ENCODE measurements around the gene PRKAG3. TPM values are rescaled to one million over a fixed set of nuclear protein-coding genes. Genes with fewer than 3 reads are reported as not detected.

Gene PRKAG3
- total RNA-seq, 4 donors from 2014 or later = 0.32 TPM; not detected in 3

GRCh38 chr2:218814540-218815243 is 16.9 kb downstream of the PRKAG3 start:
- intact Hi-C loops (cut with DNase I; ENCODE audit: low total_unique reads) = no loop called here

GRCh38 chr2:218813771-218814460 is 17.7 kb downstream of the PRKAG3 start:
- TF ChIP-seq CTCF (IDR thresholded peaks at IDR 0.05) (no peak), POLR2A (IDR thresholded peaks at IDR 0.05) (no peak)
- DNase-seq (ENCODE audit: low spot score in 2 of 2) = no peak
- 65 to 66% methylated on average over 11 of the region's 11 CpGs for WGBS, 2 donors
- intact Hi-C loops (cut with DNase I; ENCODE audit: low total_unique reads) = no loop called here
- H3K4me3 ChIP-seq (ENCODE audit: low read depth, poor library complexity, severe bottlenecking) = no peak overlapping the region

More at GRCh38 chr2:218814540-218815243, 16.9 kb downstream of the PRKAG3 start:
- peak in 1 of 2 donors; percentile 85 for DNase-seq (ENCODE audit: low spot score in 2 of 2)
- 45 to 50% methylated on average over 13 of the region's 13 CpGs for WGBS, 2 donors
- no peak for TF ChIP-seq CTCF (IDR thresholded peaks at IDR 0.05)
- no peak for TF ChIP-seq POLR2A (IDR thresholded peaks at IDR 0.05)
- no peak overlapping the region for H3K4me3 ChIP-seq (ENCODE audit: low read depth, poor library complexity, severe bottlenecking)

- 91 to 94% methylated on average over 5 of the region's 5 CpGs for WGBS, 2 donors
- TF ChIP-seq CTCF (IDR thresholded peaks at IDR 0.05) = no peak
- no peak for TF ChIP-seq POLR2A (IDR thresholded peaks at IDR 0.05)
- no peak for DNase-seq (ENCODE audit: low spot score in 2 of 2)
- intact Hi-C loops (cut with DNase I; ENCODE audit: low total_unique reads) = no loop called here
- H3K4me3 ChIP-seq (ENCODE audit: low read depth, poor library complexity, severe bottlenecking) = no peak overlapping the region
Observed at GRCh38 chr2:218812861-218813260, 18.7 kb downstream of the PRKAG3 start.

- WGBS, 2 donors = 95 to 96% methylated on average over 21 of the region's 21 CpGs
- peak in 1 of 2 donors; percentile 69 for DNase-seq (ENCODE audit: low spot score in 2 of 2)
- TF ChIP-seq CTCF (IDR thresholded peaks at IDR 0.05) (no peak), POLR2A (IDR thresholded peaks at IDR 0.05) (no peak)
- no peak overlapping the region for H3K4me3 ChIP-seq (ENCODE audit: low read depth, poor library complexity, severe bottlenecking)
- intact Hi-C loops (cut with DNase I; ENCODE audit: low total_unique reads) = no loop called here
Observed at GRCh38 chr2:218812096-218812815, 19.3 kb downstream of the PRKAG3 start.

- DNase-seq (ENCODE audit: low spot score in 2 of 2) = peak in 1 of 2 donors; percentile 29
- intact Hi-C loops (cut with DNase I; ENCODE audit: low total_unique reads) = no loop called here
- no peak for TF ChIP-seq CTCF (IDR thresholded peaks at IDR 0.05)
- WGBS, 2 donors = 87 to 88% methylated on average over 4 of the region's 4 CpGs
- no peak overlapping the region for H3K4me3 ChIP-seq (ENCODE audit: low read depth, poor library complexity, severe bottlenecking)
Observed at GRCh38 chr2:218811382-218811781, 20.2 kb downstream of the PRKAG3 start.
